Heart right ventricle (tissue), 16 donors: ENCODE data around the gene SLC5A8. TPM values are rescaled to one million over a fixed set of nuclear protein-coding genes. Genes with fewer than 3 reads are reported as not detected.

ENCODE experiments used
- ATAC-seq, 8 donors: fragments of 200-7000 bp; cut with Tn5 transposase; one replicate each; pipeline ENCODE4 v1.9.1; 2020; ENCODE audit warnings: mild to moderate bottlenecking in 8 of 8, moderate library complexity in 8 of 8, moderate number of reproducible peaks in 1 of 8
- DNase-seq, 2 donors: peaks; one replicate each; pipeline ENCODE4 v3.0.0-alpha.2; 2020
- H3K27ac ChIP-seq, 10 donors: fragments of 200-600 bp; sonication (generic) in 2 of 10; one replicate each; pipeline versions ENCODE4 v1.5.0 to v1.8.0; 2020 to 2022; ENCODE audit warnings: mild to moderate bottlenecking in 3 of 10
- H3K27me3 ChIP-seq, 7 donors: fragments of 200-600 bp; one replicate each; pipeline ENCODE4 v1.8.0; 2021 to 2022; ENCODE audit warnings: mild to moderate bottlenecking in 2 of 7
- H3K36me3 ChIP-seq, 9 donors: fragments of 200-600 bp; sonication (generic) in 1 of 9; one replicate each; pipeline versions ENCODE4 v1.5.0 to v1.8.0; 2020 to 2022; ENCODE audit warnings: mild to moderate bottlenecking in 2 of 9
- H3K4me1 ChIP-seq, 9 donors: fragments of 200-600 bp; sonication (generic) in 1 of 9; one replicate each; pipeline versions ENCODE4 v1.5.0 to v1.8.0; 2020 to 2022; ENCODE audit warnings: mild to moderate bottlenecking in 4 of 9
- H3K4me3 ChIP-seq, 10 donors: fragments of 200-600 bp; sonication (generic) in 2 of 10; one replicate each; pipeline versions ENCODE4 v1.5.0 to v1.8.0; 2020 to 2022; ENCODE audit warnings: mild to moderate bottlenecking in 7 of 10, moderate library complexity in 2 of 10
- H3K9me3 ChIP-seq, 11 donors: fragments of 200-600 bp in 10 of 11; sonication (generic) in 2 of 11; one replicate each; pipeline versions ENCODE4 v1.5.0 to v1.8.0; 2013 to 2022; ENCODE audit warnings: mild to moderate bottlenecking in 2 of 11, control low read depth in 1 of 11, moderate library complexity in 1 of 11
- WGBS, 2 donors: extraction: QIAGEN DNeasy Blood & Tissue Kit; methylation state at CpG; one replicate each; pipeline ENCODE4 v1.1.7; 2013; ENCODE audit warnings: inconsistent platforms in 1 of 2; 5-methylcytosine and 5-hydroxymethylcytosine counted together
- intact Hi-C, 10 donors: fragments of 100-400 bp; cut with DNase I; formaldehyde crosslinking; loops; one replicate each; pipeline versions ENCODE4 v1.11.1 to v1.14.2; 2022
- polyA plus RNA-seq, 2 donors: library from polyadenylated mRNA; stranded (reverse); fragments of 200-250 nt; gene quantifications; one replicate each; pipeline ENCODE4 v1.2.3, GENCODE V29; 2013
- total RNA-seq, 10 donors: library from RNA; stranded (reverse); fragmentation: NEBNext Ultra II Directional in 3 of 10; extraction: Animal tissue kit (Norgen Biotek cat#: 25700) in 3 of 10; gene quantifications; one replicate each; pipeline versions ENCODE4 v1.2.1 to v1.2.4, GENCODE V29; 2021 to 2023
- TF ChIP-seq, protein P1 (sequence below), 9 donors: fragments of 200-600 bp; sonication (generic) in 2 of 9; IDR thresholded peaks; one replicate each; pipeline versions ENCODE4 v1.5.0 to v1.8.0; 2021 to 2022; ENCODE audit warnings: antibody characterized with exemption in 9 of 9, mild to moderate bottlenecking in 5 of 9, moderate library complexity in 1 of 9
- donor health status: Arrhythmogenic right ventricular cardiomyopathy.
- donor health status: ischemic (EF 13 %, LVEDD 7.1; RV severe dilation, severe dysfunction).
- donor health status: healthy with polysubstance abuse.
- donor health status: DM: no; HTN: yes; CAD: no.
- donor health status: DM: no; HTN: no; CAD: no.
- donor health status: ischemic (EF 25% LVEDD 6.9; RV normal size, moderate dysfunction).
- donor health status: ischemic (EF 25% LVEDD 5.7; RV mildly dilated, moderate dysfunction).
- donor health status: healthy.
- donor health status: DM: yes; HTN: yes; CAD: no.
- donor health status: Ischemic cardiomyopathy.
- donor health status: ischemic (EF 35%, LVEDD 5.7; RV mildly dilated, moderate dysfunction).
- donor health status: nonischemic (EF 11% LVEDD 7.7; RV severe dilation, severe dysfunction).
- donor health status: DM: yes; HTN: yes; CAD: no.
- donor health status: PGD.
- donor health status: ischemic (EF 29% LVEDD 5.4; RV normal size, mild dysfunction).
- donor health status: nonischemic (EF 23%, LVEDD 6.1; RV moderate dilation, normal function).

SLC5A8 gene
- total and polyA plus RNA-seq, 12 donors, result not detected

GRCh38 chr12:101243074-101243473 lies 33.0 kb upstream of the SLC5A8 start:
- 49 to 56% methylated on average over 2 of the region's 2 CpGs for WGBS, 2 donors
- peaks cover 0 to 6% (median 0%) of the 10 kb centered on the region in 11 donors for H3K9me3 ChIP-seq
- H3K4me1 ChIP-seq, result no peaks in the 10 kb centered on the region
- TF ChIP-seq, protein P1, sequence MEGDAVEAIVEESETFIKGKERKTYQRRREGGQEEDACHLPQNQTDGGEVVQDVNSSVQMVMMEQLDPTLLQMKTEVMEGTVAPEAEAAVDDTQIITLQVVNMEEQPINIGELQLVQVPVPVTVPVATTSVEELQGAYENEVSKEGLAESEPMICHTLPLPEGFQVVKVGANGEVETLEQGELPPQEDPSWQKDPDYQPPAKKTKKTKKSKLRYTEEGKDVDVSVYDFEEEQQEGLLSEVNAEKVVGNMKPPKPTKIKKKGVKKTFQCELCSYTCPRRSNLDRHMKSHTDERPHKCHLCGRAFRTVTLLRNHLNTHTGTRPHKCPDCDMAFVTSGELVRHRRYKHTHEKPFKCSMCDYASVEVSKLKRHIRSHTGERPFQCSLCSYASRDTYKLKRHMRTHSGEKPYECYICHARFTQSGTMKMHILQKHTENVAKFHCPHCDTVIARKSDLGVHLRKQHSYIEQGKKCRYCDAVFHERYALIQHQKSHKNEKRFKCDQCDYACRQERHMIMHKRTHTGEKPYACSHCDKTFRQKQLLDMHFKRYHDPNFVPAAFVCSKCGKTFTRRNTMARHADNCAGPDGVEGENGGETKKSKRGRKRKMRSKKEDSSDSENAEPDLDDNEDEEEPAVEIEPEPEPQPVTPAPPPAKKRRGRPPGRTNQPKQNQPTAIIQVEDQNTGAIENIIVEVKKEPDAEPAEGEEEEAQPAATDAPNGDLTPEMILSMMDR (IDR thresholded peaks at IDR 0.05), result no peak
- no peak overlapping the region for H3K4me3 ChIP-seq
- peaks cover 0 to 6% (median 0%) of the 10 kb centered on the region in 7 donors for H3K27me3 ChIP-seq
- intact Hi-C loops, result no loop called here
- no peaks in the 10 kb centered on the region for H3K36me3 ChIP-seq
- H3K27ac ChIP-seq, result no peak overlapping the region
- ATAC-seq (no peak), DNase-seq (no peak)

- H3K4me1 ChIP-seq, result no peaks in the 10 kb centered on the region
- TF ChIP-seq, protein P1 (IDR thresholded peaks at IDR 0.05), result no peak
- ATAC-seq, result no peak
Measured at GRCh38 chr12:101238800-101239329, 28.8 kb upstream of the SLC5A8 start.

DNA sequence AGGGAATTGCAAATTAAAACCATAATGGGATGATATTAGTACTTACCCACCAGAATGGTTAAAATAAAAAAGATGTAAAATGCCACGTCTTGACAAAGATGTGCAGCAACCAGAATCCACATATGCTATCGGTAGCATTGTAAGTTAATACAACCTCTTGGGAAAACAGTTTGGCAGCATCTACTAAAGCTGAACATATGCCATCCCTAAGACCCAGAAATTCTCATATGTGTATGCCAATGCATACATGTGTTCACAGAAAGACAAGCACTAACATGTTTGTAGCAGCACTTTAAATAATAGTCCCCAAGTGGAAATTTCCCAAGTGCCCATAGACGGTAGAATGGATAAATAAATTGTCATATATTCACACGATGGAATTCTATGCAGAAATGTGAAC lies 28.3 kb upstream of the SLC5A8 start:
- Histone ChIP-seq H3K9me3 (peaks cover 0 to 6% (median 0%) of the 10 kb centered on the region in 11 donors), H3K27me3 (peaks cover 0 to 13% (median 0%) of the 10 kb centered on the region in 7 donors), H3K27ac (no peak overlapping the region), H3K4me3 (no peak overlapping the region), H3K4me1 (no peaks in the 10 kb centered on the region), H3K36me3 (no peaks in the 10 kb centered on the region)
- TF ChIP-seq, protein P1 (IDR thresholded peaks at IDR 0.05), result no peak
- intact Hi-C loops, result no loop called here
- no peak for ATAC-seq
- DNase-seq, result no peak
- WGBS, 2 donors, result 72 to 78% methylated on average over 4 of the region's 4 CpGs

More at GRCh38 chr12:101238800-101239329, 28.8 kb upstream of the SLC5A8 start:
- peak in 1 of 2 donors; percentile 11 for DNase-seq
- H3K27me3 ChIP-seq, result peaks cover 0 to 13% (median 0%) of the 10 kb centered on the region in 7 donors
- no peaks in the 10 kb centered on the region for H3K36me3 ChIP-seq
- intact Hi-C loops, result no loop called here
- no peak overlapping the region for H3K27ac ChIP-seq
- WGBS, 2 donors, result 55 to 57% methylated on average over 6 of the region's 6 CpGs
- peaks cover 0 to 6% (median 0%) of the 10 kb centered on the region in 11 donors for H3K9me3 ChIP-seq
- no peak overlapping the region for H3K4me3 ChIP-seq

GRCh38 chr12:101235686-101236085 lies 25.6 kb upstream of the SLC5A8 start:
- Histone ChIP-seq H3K4me1 (no peaks in the 10 kb centered on the region), H3K27ac (no peak overlapping the region), H3K4me3 (no peak overlapping the region), H3K27me3 (peaks cover 0 to 13% (median 3%) of the 10 kb centered on the region in 7 donors), H3K9me3 (no peaks in the 10 kb centered on the region), H3K36me3 (no peaks in the 10 kb centered on the region)
- TF ChIP-seq, protein P1 (IDR thresholded peaks at IDR 0.05), result no peak
- no peak for ATAC-seq
- 73 to 81% methylated on average over 2 of the region's 2 CpGs for WGBS, 2 donors
- DNase-seq, result no peak
- intact Hi-C loops, result no loop called here
